HepG2 (cell line): ENCODE measurements around the gene ACAP2. TPM values are rescaled to one million over a fixed set of nuclear protein-coding genes. Genes with fewer than 3 reads are reported as not detected.

ENCODE experiments used
- ARHGAP35 ChIP-seq: sonication (generic); formaldehyde crosslinking; IDR thresholded peaks from 2 replicates; pipeline ENCODE4 v1.9.0; 2022; ENCODE audit warnings: mild to moderate bottlenecking, inconsistent platforms, moderate library complexity, missing genetic modification reagents, borderline replicate concordance
- ATAD3A ChIP-seq: sonication (generic); formaldehyde crosslinking; IDR thresholded peaks from 2 replicates; pipeline ENCODE4 v1.4.0; 2020; ENCODE audit warnings: missing genetic modification reagents
- CCDC6 ChIP-seq: sonication (generic); formaldehyde crosslinking; IDR thresholded peaks from 2 replicates; pipeline ENCODE4 v1.8.1; 2022; ENCODE audit warnings: mild to moderate bottlenecking, missing genetic modification reagents, moderate library complexity
- CREBL2 ChIP-seq: sonication (generic); formaldehyde crosslinking; IDR thresholded peaks from 2 replicates; pipeline ENCODE4 v1.8.1; 2023; ENCODE audit warnings: missing genetic modification reagents, mild to moderate bottlenecking, borderline replicate concordance
- ETS1 ChIP-seq: sonication (generic); formaldehyde crosslinking; IDR thresholded peaks from 2 replicates; pipeline ENCODE4 v1.4.0; 2020; ENCODE audit warnings: missing genetic modification reagents
- GLI4 ChIP-seq: sonication (generic); formaldehyde crosslinking; IDR thresholded peaks from 2 replicates; pipeline ENCODE4 v1.5.1; 2020; ENCODE audit warnings: missing genetic modification reagents, mild to moderate bottlenecking, moderate library complexity, borderline replicate concordance
- HES4 ChIP-seq: sonication (generic); formaldehyde crosslinking; IDR thresholded peaks from 2 replicates; pipeline ENCODE4 v1.9.0; 2021; ENCODE audit warnings: mild to moderate bottlenecking, missing genetic modification reagents, borderline replicate concordance
- HIVEP1 ChIP-seq: sonication (generic); formaldehyde crosslinking; IDR thresholded peaks from 2 replicates; pipeline ENCODE4 v1.4.0; 2020; ENCODE audit warnings: mild to moderate bottlenecking, missing genetic modification reagents
- HNRNPUL1 ChIP-seq: fragments of 200-400 bp; formaldehyde crosslinking; IDR thresholded peaks from 2 replicates; pipeline ENCODE4 v1.6.1; 2017; ENCODE audit warnings: low read depth, mild to moderate bottlenecking, low read length, moderate library complexity
- JARID2 ChIP-seq: sonication (generic); formaldehyde crosslinking; IDR thresholded peaks from 2 replicates; pipeline ENCODE4 v1.8.1; 2023; ENCODE audit warnings: missing genetic modification reagents, inconsistent platforms; ENCODE audit not compliant: insufficient replicate concordance
- MAF1 ChIP-seq: sonication (generic); formaldehyde crosslinking; IDR thresholded peaks from 2 replicates; pipeline ENCODE4 v1.5.0; 2020; ENCODE audit warnings: missing genetic modification reagents, borderline replicate concordance
- MXD4 ChIP-seq: IDR thresholded peaks from 2 replicates; pipeline ENCODE4 v1.6.1; 2016; ENCODE audit warnings: mild to moderate bottlenecking, missing biosample characterization, missing genetic modification reagents
- MYC ChIP-seq: sonication (generic); formaldehyde crosslinking; IDR thresholded peaks from 2 replicates; pipeline ENCODE4 v1.9.0; 2021; ENCODE audit warnings: missing genetic modification reagents, borderline replicate concordance
- NR1H2 ChIP-seq: sonication (generic); formaldehyde crosslinking; IDR thresholded peaks from 2 replicates; pipeline ENCODE4 v1.8.1; 2022; ENCODE audit warnings: low read depth, missing genetic modification reagents, borderline replicate concordance
- POGK ChIP-seq: sonication (generic); formaldehyde crosslinking; conservative IDR thresholded peaks from 2 replicates; pipeline ENCODE4 v1.8.0; 2022; ENCODE audit warnings: mild to moderate bottlenecking, moderate library complexity, missing genetic modification reagents
- RBAK ChIP-seq: sonication (generic); formaldehyde crosslinking; IDR thresholded peaks from 2 replicates; pipeline ENCODE4 v1.5.1; 2020; ENCODE audit warnings: mild to moderate bottlenecking, missing genetic modification reagents
- RFX3 ChIP-seq: IDR thresholded peaks from 2 replicates; pipeline ENCODE4 v1.6.1; 2016; ENCODE audit warnings: missing biosample characterization, missing genetic modification reagents
- SOX6 ChIP-seq, 2 experiments: fragments of 450-650 bp in 1 of 2; sonication (generic) in 1 of 2; formaldehyde crosslinking in 1 of 2; IDR thresholded peaks; 2 replicates each; pipeline versions ENCODE4 v1.4.0 to v1.6.1; 2017 to 2020; ENCODE audit warnings: antibody characterized with exemption in 1 of 2, mild to moderate bottlenecking in 1 of 2, missing genetic modification reagents in 1 of 2
- SYNCRIP ChIP-seq: fragments of 200-400 bp; formaldehyde crosslinking; IDR thresholded peaks from 2 replicates; pipeline ENCODE4 v1.6.1; 2018; ENCODE audit warnings: mild to moderate bottlenecking, low read depth, low read length; ENCODE audit not compliant: insufficient read depth
- TCF7 ChIP-seq: sonication (generic); IDR thresholded peaks from 2 replicates; pipeline ENCODE4 v1.6.1; 2016; ENCODE audit warnings: antibody characterized with exemption, low read depth
- TFDP1 ChIP-seq: IDR thresholded peaks from 2 replicates; pipeline ENCODE4 v1.6.1; 2016; ENCODE audit warnings: missing compliant biosample characterization, missing genetic modification reagents, borderline replicate concordance
- TSC22D2 ChIP-seq: sonication (generic); formaldehyde crosslinking; IDR thresholded peaks from 2 replicates; pipeline ENCODE4 v1.5.1; 2020; ENCODE audit warnings: missing genetic modification reagents, mild to moderate bottlenecking, borderline replicate concordance
- ZBTB42 ChIP-seq: sonication (generic); formaldehyde crosslinking; IDR thresholded peaks from 2 replicates; pipeline ENCODE4 v1.5.0; 2020; ENCODE audit warnings: mild to moderate bottlenecking, missing genetic modification reagents
- ZNF326 ChIP-seq: sonication (generic); formaldehyde crosslinking; IDR thresholded peaks from 2 replicates; pipeline ENCODE4 v1.4.0; 2020; ENCODE audit warnings: missing genetic modification reagents, borderline replicate concordance
- ZNF782 ChIP-seq: sonication (generic); formaldehyde crosslinking; IDR thresholded peaks from 2 replicates; pipeline ENCODE4 v1.4.0; 2020; ENCODE audit warnings: missing genetic modification reagents, mild to moderate bottlenecking, borderline replicate concordance
- polyA plus RNA-seq, 8 experiments: library from polyadenylated mRNA; depleted of rRNA in 3 of 8; stranded (reverse) in 7 of 8; unstranded in 1 of 8; fragments of >200 nt; fragmentation: Illumina TruSeq in 4 of 8; extraction: Trizol in 4 of 8; gene quantifications; 2 replicates each; pipeline versions ENCODE4 v1.2.1 to v1.2.3, GENCODE V29; 2011 to 2016; ENCODE audit warnings: low read depth in 4 of 8, missing spikeins in 1 of 8, mixed read lengths in 1 of 8; ENCODE audit not compliant: insufficient read depth in 1 of 8
- total RNA-seq, 5 experiments: library from RNA; depleted of rRNA; stranded (reverse); fragments of >200 nt; fragmentation: Illumina TruSeq; extraction: Trizol; gene quantifications; 2 replicates each; pipeline ENCODE4 v1.2.3, GENCODE V29; 2016; ENCODE audit warnings: low read depth in 1 of 5

The ACAP2 gene
- total and polyA plus RNA-seq, 2 of the 13 experiments (the other 11 are each of a cell fraction or from before 2014, with no cell fraction given), result 7.3 to 23.9 TPM

- TF ChIP-seq GLI4 (CRISPR knock-in tag), result peak; percentile 24; the same call in 1 of the 2 replicates
- no peak for TF ChIP-seq MAF1 (CRISPR knock-in tag)
- no peak for TF ChIP-seq TCF7
- TF ChIP-seq RFX3, result peak; percentile 94
- TF ChIP-seq MYC (CRISPR knock-in tag), result peak; percentile 49; the same call in 1 of the 2 replicates
- TF ChIP-seq MXD4 (CRISPR knock-in tag), result peak; percentile 89
- TF ChIP-seq JARID2 (CRISPR knock-in tag), result no peak
- TF ChIP-seq HIVEP1 (CRISPR knock-in tag), result no peak
- TF ChIP-seq CCDC6 (CRISPR knock-in tag), result peak; percentile 82
- no peak for TF ChIP-seq SYNCRIP
- TF ChIP-seq RBAK (CRISPR knock-in tag), result no peak
- TF ChIP-seq ETS1, result no peak
- peak; percentile 82 for TF ChIP-seq POGK (CRISPR knock-in tag)
- TF ChIP-seq TSC22D2 (CRISPR knock-in tag), result no peak; the same call in 1 of the 2 replicates
- TF ChIP-seq TFDP1 (CRISPR knock-in tag), result peak; percentile 64; the same call in 1 of the 2 replicates
- TF ChIP-seq HNRNPUL1, result no peak
- no peak for TF ChIP-seq ZNF782 (CRISPR knock-in tag)
- no peak for TF ChIP-seq ATAD3A (CRISPR knock-in tag)
- TF ChIP-seq CREBL2, result no peak
- peak; percentile 91 for TF ChIP-seq HES4 (CRISPR knock-in tag)
- TF ChIP-seq ARHGAP35 (CRISPR knock-in tag), result no peak; the same call in 1 of the 2 replicates
- no peak for TF ChIP-seq ZNF326 (CRISPR knock-in tag)
- no peak for TF ChIP-seq SOX6 (IDR thresholded peaks at IDR 0.05)
- TF ChIP-seq SOX6 (CRISPR knock-in tag; IDR thresholded peaks at IDR 0.05), result peak; percentile 52; the same call in 1 of the 2 replicates
- TF ChIP-seq ZBTB42 (CRISPR knock-in tag), result no peak
- no peak for TF ChIP-seq NR1H2
These were observed at the start of gene ACAP2 (continued) for GRCh38 chr3:195442573-195443390.
